ENCODE measurements around the gene COL1A2.

The COL1A2 gene

DNA sequence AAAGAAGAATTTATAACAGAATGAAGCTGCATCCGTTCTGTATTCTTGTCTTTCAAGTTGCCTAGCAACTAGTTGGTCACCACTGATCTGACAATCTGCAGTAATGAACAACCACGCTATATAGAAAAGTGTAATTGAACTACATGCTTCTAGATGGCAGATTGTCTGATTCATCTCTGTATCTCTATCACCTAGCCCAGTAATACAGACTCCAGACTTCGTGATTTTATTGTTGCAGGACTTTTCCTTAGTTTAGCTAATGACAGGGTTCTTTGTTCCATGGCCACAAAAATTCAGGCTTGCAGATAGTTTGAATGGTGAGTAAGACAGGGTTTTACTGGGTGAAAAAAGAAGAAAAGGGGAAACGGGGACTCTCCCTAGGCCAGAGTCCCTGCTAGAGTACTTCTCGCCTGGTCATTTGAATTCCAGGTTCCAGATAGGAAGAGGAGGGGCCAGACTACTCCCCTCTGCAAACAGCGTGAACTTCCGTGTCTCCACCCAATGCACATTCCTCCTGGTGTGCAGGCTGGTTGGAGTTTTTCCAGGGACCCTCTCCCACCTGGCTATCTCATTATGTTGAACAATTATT lies 45.9 kb downstream of the COL1A2 start:
- no peaks in the 10 kb centered on the region for H3K9me2 ChIP-seq (replicated peaks; ENCODE audit: low read depth, low read length)
- no peak overlapping the region for H3K4me2 ChIP-seq (ENCODE audit: low read depth, low read length, poor library complexity, severe bottlenecking)
- H2AFZ ChIP-seq (ENCODE audit: low read length): no peak overlapping the region
- no peaks in the 10 kb centered on the region for H4K20me1 ChIP-seq (ENCODE audit: insufficient read depth, low read length, poor library complexity, severe bottlenecking)
- no peaks in the 10 kb centered on the region for H3K27me3 ChIP-seq (ENCODE audit: insufficient read depth, low read length, poor library complexity, severe bottlenecking)
- TF ChIP-seq EZH2phosphoT487 (IDR thresholded peaks at IDR 0.05; ENCODE audit: borderline replicate concordance): no peak
- TF ChIP-seq, protein P1, sequence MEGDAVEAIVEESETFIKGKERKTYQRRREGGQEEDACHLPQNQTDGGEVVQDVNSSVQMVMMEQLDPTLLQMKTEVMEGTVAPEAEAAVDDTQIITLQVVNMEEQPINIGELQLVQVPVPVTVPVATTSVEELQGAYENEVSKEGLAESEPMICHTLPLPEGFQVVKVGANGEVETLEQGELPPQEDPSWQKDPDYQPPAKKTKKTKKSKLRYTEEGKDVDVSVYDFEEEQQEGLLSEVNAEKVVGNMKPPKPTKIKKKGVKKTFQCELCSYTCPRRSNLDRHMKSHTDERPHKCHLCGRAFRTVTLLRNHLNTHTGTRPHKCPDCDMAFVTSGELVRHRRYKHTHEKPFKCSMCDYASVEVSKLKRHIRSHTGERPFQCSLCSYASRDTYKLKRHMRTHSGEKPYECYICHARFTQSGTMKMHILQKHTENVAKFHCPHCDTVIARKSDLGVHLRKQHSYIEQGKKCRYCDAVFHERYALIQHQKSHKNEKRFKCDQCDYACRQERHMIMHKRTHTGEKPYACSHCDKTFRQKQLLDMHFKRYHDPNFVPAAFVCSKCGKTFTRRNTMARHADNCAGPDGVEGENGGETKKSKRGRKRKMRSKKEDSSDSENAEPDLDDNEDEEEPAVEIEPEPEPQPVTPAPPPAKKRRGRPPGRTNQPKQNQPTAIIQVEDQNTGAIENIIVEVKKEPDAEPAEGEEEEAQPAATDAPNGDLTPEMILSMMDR (conservative IDR thresholded peaks at IDR 0.05; ENCODE audit: low read length): no peak
- H3K36me3 ChIP-seq (ENCODE audit: insufficient read depth, low read length): no peaks in the 10 kb centered on the region
- H3K9me3 ChIP-seq (ENCODE audit: insufficient read depth, low read depth, low read length): no peaks in the 10 kb centered on the region
- no peaks in the 10 kb centered on the region for H3K4me1 ChIP-seq (ENCODE audit: insufficient read depth, low read length, poor library complexity, severe bottlenecking)
- H3K9ac ChIP-seq (ENCODE audit: low read depth, low read length, poor library complexity, severe bottlenecking): no peak overlapping the region
- H3F3A ChIP-seq (ENCODE audit: low read depth): no peaks in the 10 kb centered on the region
- no peaks in the 10 kb centered on the region for H3K79me2 ChIP-seq (ENCODE audit: insufficient read depth, low read length)
- H3K4me3 ChIP-seq (ENCODE audit: low read length, poor library complexity, severe bottlenecking): no peak overlapping the region

DNA sequence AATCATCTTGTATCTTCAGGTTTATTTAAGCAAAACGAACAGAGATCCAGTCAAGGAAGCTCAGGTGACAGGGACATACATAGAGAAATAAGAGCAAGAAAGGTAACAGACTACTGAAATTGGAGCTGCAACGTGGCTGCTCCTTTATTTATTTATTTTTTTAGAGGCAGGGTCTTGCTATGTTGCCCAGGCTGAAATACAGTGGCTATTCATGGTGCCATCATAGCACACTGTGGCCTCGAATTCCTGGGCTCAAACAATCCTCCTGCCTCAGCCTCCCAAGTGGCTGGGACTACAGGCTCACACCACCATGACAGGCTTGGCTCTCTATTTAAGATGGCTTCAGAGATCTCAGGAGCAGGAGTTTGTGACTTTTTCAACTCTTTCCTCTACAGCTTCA lies 46.4 kb downstream of the COL1A2 start:
- H3K4me3 ChIP-seq (ENCODE audit: low read length, poor library complexity, severe bottlenecking): no peak overlapping the region
- no peaks in the 10 kb centered on the region for H3K9me3 ChIP-seq (ENCODE audit: insufficient read depth, low read depth, low read length)
- H3K9me2 ChIP-seq (replicated peaks; ENCODE audit: low read depth, low read length): no peaks in the 10 kb centered on the region
- H2AFZ ChIP-seq (ENCODE audit: low read length): no peak overlapping the region
- no peaks in the 10 kb centered on the region for H3K27me3 ChIP-seq (ENCODE audit: insufficient read depth, low read length, poor library complexity, severe bottlenecking)
- no peaks in the 10 kb centered on the region for H3F3A ChIP-seq (ENCODE audit: low read depth)
- H3K9ac ChIP-seq (ENCODE audit: low read depth, low read length, poor library complexity, severe bottlenecking): no peak overlapping the region
- no peaks in the 10 kb centered on the region for H3K4me1 ChIP-seq (ENCODE audit: insufficient read depth, low read length, poor library complexity, severe bottlenecking)
- no peaks in the 10 kb centered on the region for H3K79me2 ChIP-seq (ENCODE audit: insufficient read depth, low read length)
- no peak for TF ChIP-seq EZH2phosphoT487 (IDR thresholded peaks at IDR 0.05; ENCODE audit: borderline replicate concordance)
- TF ChIP-seq, protein P1 (conservative IDR thresholded peaks at IDR 0.05; ENCODE audit: low read length): no peak
- no peak overlapping the region for H3K4me2 ChIP-seq (ENCODE audit: low read depth, low read length, poor library complexity, severe bottlenecking)
- no peaks in the 10 kb centered on the region for H4K20me1 ChIP-seq (ENCODE audit: insufficient read depth, low read length, poor library complexity, severe bottlenecking)
- H3K36me3 ChIP-seq (ENCODE audit: insufficient read depth, low read length): no peaks in the 10 kb centered on the region

DNA sequence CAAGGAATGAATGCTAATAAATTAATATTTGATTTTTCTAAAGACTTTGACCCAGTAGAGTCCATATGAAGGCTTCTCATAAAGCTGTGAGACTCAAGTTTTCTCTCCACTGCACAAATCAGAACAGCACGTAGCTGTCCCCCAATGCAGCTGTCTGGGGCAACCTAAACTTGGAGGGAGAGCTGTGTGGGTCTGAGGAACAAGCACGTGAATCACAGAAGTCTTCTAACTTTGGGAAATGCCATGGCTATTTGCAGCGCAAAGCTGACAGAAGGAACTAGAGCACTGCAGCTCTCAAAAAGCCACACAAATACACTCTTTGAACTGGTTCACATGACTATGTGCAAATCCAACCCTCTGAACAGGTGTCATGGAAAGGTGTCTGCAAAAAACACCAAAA lies 47.9 kb downstream of the COL1A2 start:
- Histone ChIP-seq H3K4me3 (ENCODE audit: low read length, poor library complexity, severe bottlenecking) (no peak overlapping the region), H3K27me3 (ENCODE audit: insufficient read depth, low read length, poor library complexity, severe bottlenecking) (no peaks in the 10 kb centered on the region), H3F3A (ENCODE audit: low read depth) (no peaks in the 10 kb centered on the region), H3K4me2 (ENCODE audit: low read depth, low read length, poor library complexity, severe bottlenecking) (no peak overlapping the region), H3K9ac (ENCODE audit: low read depth, low read length, poor library complexity, severe bottlenecking) (no peak overlapping the region), H3K79me2 (ENCODE audit: insufficient read depth, low read length) (no peaks in the 10 kb centered on the region), H3K36me3 (ENCODE audit: insufficient read depth, low read length) (no peaks in the 10 kb centered on the region), H3K9me2 (replicated peaks; ENCODE audit: low read depth, low read length) (no peaks in the 10 kb centered on the region), H2AFZ (ENCODE audit: low read length) (no peak overlapping the region), H4K20me1 (ENCODE audit: insufficient read depth, low read length, poor library complexity, severe bottlenecking) (no peaks in the 10 kb centered on the region), H3K9me3 (ENCODE audit: insufficient read depth, low read depth, low read length) (no peaks in the 10 kb centered on the region), H3K4me1 (ENCODE audit: insufficient read depth, low read length, poor library complexity, severe bottlenecking) (no peaks in the 10 kb centered on the region)
- TF ChIP-seq, protein P1 (conservative IDR thresholded peaks at IDR 0.05; ENCODE audit: low read length): no peak
- no peak for TF ChIP-seq EZH2phosphoT487 (IDR thresholded peaks at IDR 0.05; ENCODE audit: borderline replicate concordance)
